ENCODE data around the gene CLRN2.

DNA sequence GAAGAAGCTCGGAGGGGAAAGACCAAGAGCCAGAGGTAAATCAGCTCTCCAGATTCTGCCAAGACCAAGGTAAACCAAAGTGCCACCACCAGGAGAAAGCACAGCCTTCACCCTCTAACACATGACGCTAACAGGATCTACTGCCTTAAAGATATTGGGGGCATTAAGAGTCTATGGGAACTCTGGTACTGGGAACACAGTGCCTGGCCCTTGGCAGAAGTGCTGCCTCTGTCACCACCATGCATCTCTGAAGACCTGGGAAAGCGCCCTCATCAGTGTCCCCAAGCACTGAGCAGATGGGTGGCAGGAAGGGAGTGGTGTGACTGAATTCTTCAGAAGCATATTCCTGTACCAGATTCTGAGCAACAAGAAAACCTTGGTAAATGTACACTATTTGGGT is 4.4 kb upstream of the CLRN2 start:
- no peak for TF ChIP-seq EZH2 (IDR thresholded peaks at IDR 0.05; ENCODE audit: low read length, missing control alignments)
- TF ChIP-seq, protein P1, sequence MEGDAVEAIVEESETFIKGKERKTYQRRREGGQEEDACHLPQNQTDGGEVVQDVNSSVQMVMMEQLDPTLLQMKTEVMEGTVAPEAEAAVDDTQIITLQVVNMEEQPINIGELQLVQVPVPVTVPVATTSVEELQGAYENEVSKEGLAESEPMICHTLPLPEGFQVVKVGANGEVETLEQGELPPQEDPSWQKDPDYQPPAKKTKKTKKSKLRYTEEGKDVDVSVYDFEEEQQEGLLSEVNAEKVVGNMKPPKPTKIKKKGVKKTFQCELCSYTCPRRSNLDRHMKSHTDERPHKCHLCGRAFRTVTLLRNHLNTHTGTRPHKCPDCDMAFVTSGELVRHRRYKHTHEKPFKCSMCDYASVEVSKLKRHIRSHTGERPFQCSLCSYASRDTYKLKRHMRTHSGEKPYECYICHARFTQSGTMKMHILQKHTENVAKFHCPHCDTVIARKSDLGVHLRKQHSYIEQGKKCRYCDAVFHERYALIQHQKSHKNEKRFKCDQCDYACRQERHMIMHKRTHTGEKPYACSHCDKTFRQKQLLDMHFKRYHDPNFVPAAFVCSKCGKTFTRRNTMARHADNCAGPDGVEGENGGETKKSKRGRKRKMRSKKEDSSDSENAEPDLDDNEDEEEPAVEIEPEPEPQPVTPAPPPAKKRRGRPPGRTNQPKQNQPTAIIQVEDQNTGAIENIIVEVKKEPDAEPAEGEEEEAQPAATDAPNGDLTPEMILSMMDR (conservative IDR thresholded peaks at IDR 0.05 in 1 of 2, IDR thresholded peaks at IDR 0.05 in 1 of 2; ENCODE audit: low read depth in 1 of 2, low read length in 2 of 2), result no peak
